Transverse colon (tissue), 4 donors: ENCODE results near the gene POMC.

Experiments
- POLR2AphosphoS5 ChIP-seq, 3 donors: sonication (generic); formaldehyde crosslinking; IDR thresholded peaks; one replicate each; pipeline ENCODE4 v1.6.1; 2016; ENCODE audit warnings: antibody characterized with exemption in 3 of 3
- TF ChIP-seq, protein P1 (sequence below), 5 experiments: fragments of 200-600 bp in 3 of 5; fragments of 450-650 bp in 2 of 5; sonication (generic) in 3 of 5; IDR thresholded peaks; 1 replicate in 2 of 5; 2 replicates in 3 of 5; pipeline ENCODE4 v1.5.1; 2016 to 2017; ENCODE audit warnings: antibody characterized with exemption in 5 of 5, inconsistent platforms in 3 of 5, mild to moderate bottlenecking in 2 of 5, moderate library complexity in 1 of 5

DNA sequence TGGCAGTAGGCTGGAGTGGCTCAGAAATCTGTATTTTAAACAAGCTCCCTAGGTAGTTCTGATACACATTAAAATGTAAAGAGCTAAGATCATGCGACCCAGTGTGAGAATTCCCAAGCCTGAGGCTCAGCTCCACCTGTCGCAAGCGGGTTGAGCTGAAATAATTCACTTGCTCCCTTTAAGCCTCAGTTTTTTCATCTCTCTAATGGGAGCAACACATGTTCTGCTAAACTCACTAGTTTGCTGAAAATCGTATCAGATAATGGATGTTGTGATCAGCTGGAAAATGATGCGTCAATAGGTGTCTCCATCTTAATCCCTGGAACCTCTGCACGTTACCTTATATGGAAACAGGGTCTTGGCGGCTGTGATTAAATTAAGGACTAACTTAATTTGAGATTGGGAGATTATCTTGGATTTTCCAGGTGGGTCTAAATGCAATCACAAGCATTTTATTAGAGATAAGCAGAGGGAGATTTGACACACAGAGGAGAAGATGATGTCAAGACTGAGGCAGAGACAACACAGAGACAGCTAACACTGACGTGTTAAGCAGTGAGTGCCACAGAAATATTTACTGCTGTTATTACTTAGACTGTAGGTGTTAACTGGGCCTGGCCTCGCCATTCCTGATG, 53.0 kb downstream of the POMC start:
- TF ChIP-seq, protein P1, sequence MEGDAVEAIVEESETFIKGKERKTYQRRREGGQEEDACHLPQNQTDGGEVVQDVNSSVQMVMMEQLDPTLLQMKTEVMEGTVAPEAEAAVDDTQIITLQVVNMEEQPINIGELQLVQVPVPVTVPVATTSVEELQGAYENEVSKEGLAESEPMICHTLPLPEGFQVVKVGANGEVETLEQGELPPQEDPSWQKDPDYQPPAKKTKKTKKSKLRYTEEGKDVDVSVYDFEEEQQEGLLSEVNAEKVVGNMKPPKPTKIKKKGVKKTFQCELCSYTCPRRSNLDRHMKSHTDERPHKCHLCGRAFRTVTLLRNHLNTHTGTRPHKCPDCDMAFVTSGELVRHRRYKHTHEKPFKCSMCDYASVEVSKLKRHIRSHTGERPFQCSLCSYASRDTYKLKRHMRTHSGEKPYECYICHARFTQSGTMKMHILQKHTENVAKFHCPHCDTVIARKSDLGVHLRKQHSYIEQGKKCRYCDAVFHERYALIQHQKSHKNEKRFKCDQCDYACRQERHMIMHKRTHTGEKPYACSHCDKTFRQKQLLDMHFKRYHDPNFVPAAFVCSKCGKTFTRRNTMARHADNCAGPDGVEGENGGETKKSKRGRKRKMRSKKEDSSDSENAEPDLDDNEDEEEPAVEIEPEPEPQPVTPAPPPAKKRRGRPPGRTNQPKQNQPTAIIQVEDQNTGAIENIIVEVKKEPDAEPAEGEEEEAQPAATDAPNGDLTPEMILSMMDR (IDR thresholded peaks at IDR 0.05): no peak
- no peak for TF ChIP-seq POLR2AphosphoS5 (IDR thresholded peaks at IDR 0.05)
